ENCODE data around the gene ABR.

Gene ABR

DNA sequence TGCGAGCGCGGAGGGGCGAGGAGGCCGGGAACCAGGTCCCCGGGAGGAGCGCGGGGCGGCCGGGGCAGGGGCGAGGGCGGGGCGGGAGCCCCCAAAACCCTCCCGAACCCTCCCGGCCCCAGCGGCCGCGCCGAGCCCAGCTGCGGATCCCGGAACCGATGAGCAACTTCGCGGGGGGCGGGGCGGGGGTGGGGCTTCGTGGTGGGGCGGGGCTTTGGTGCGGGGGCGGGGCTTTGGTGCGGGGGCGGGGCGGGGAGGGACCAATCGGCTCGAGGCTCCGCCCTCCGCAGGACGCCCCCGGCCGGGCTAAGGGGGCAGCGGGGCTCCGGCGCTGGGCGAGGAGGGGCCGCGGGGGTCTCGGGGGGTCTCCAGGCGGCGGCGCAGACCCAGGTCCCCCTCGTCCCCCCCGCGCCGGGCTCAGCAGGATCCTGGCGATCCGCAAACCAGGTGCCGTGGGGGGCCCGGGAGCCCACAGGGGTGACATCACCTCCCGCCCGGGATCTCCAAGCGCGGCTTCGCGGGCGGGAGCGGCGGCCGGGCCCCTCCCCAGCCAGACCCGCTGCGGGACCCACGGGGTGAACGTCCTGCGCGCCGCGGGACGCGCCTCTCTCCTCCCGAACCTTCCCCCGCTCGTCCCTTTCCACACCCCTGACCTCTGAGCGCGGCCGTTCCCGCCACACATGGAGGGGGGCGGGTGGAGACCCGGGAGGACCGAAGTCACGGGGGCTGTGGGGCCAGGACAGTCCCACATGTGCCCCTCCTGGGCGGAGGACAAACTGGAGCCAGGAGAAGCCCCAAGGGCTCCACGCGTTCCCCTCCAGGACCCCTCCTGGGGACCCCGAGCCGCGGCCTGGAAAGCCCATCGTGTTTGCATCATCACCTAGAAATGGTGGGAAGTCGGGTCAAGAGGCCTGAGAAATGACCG is at the start of gene ABR:
Gene ABR, minus strand, starts transcription at position 164 of the 925 bp plus-strand sequence. CDS start 254 bp downstream, outside the sequence.
- no peak for DNase-seq

DNA sequence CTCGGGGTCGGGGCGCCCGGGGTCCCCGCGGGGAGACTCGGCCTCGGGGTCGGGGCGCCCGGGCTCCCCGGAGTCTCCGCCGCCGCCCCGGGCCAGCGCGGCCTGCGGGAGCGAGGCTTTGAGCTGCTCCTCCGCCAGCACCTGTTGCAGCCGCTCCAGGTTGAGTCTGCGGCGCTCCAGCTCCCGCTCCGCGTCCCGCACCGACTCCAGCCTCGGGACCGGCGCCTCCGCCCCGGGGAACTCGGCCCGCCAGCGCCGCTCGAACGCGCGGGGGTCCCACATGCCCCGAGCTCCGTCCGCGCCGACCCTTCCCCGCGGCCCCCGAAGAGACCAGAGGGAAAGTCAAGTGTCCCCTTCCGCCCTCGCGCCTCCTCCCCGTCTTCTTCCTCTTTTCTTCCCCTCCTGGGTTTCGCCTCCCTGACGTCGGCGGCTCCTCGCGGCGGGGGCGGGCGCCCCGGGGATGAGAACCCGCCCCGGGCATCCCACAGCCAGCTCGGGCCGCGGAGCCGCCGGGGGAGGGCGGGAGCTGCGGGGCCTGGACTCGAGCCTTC is 49.6 kb upstream of the ABR start:
- DNase-seq: no peak

GRCh38 chr17:1228781-1229348 is 49.1 kb upstream of the ABR start:
- DNase-seq: no peak

DNA sequence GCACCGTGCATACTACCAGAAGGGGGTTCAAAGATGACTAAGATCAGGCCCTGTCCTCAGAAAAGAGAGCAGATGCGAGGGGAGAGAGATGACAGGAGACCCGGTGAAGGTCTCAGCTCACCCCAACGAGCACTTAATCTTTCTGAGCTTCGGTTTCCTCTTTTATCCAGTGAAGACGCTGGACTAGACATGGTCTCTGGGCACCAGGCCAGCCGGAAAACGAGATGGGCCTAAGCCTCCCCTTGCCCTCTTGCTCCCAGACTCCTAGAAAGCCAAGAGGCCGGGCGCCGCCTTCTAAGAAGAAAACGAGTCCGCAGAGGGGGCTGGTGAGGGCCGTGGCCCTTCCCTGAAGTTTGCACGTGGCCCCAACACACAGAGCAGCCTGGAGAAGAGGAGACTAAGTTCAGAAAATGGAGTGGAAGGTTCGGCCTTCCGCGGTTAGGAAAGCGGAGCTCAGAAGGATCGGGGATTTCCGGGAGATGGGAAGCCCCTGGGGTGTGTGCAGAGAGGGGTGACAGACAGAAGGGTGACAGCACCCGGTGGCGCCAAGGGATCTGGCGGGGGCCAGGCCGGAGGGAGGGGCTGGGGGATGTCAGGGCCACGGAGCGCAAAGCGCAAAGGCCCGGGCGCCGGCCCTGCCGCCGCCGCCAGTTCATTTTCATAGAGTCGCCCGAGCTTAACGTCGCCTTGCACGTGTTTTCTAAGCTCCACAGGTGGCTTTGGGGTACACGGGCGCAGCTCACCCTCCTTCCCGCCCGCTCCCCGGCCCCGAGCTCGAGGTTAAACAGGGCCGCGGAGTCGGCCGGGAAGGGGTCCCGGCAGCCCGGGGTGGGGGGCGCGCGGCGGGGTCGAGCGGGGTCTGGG is 48.4 kb upstream of the ABR start:
- no peak for DNase-seq

DNA sequence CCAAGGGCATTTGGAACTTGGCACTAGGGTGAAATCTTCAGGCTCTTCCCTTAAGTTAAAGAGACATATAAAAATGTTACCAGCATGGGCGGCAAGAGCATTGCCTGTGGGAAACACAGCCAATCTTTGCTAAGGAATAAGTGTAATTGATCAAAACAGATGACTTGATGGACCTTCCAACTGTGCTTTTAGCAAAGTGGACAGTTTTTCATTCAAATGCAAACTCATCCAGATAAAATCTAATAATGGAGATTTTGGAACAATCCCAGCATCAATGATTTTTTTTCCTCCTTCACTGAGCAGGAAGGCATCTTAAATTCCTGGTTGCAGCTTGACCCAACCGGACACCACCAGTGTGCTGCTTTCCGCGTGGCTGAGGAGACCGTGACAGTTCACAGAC is 47.6 kb upstream of the ABR start:
- no peak for DNase-seq

DNA sequence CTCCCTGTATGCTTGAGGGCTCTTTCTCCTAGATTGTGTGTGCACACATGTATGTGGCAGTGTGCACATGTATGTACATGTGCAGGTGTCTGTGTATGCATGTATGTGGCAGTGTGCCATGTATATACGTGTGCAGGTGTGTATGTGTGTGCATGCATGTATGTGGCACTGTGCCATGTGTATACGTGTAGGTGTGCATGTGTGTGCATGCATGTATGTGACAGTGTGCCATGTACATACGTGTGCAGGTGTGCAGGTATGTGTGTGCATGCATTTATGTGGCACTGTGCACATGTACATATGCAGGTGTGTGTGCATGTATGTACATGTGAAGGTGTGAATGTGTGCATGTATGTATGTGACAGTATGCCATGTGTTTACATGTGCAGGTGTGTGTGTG is 46.5 kb upstream of the ABR start:
- no peak for DNase-seq

DNA sequence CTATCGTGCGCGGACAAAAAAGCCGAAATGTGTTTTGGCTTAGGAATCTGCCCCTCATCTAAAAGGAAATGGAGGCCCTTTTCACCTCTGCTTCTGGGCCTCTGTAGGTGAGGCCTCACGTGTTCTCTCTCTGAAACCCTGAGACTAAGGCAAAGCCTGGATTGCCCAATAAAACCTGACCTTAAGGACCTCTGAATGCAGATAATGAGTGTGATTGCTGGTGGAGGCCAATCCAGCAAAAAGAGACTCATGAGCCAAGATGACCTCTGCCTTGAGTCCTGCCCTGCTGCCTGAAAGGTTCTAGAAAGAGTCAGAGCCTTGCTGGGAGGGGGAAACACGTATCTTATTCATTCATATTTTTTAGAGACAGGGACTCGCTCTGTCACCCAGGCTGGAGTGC is 44.5 kb upstream of the ABR start:
- DNase-seq: no peak

DNA sequence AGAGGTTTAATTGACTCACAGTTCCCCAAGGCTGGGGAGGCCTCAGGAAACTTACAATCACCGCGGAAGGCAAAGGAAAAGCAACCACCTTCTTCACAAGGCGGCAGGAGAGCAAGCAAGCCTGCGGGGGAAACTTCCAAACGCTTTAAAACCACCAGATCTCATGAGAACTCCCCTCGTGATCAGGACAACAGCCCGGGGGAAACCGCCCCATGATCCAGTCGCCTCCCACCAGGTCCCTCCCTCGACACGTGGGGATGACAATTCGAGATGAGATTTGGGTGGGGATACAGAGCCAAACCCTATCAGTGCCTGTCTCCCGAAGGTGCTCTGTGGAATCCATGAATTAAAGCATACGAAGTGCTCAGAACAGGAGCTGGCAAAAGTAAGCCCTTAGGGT is 43.9 kb upstream of the ABR start:
- no peak for DNase-seq

GRCh38 chr17:1222321-1222720 is 42.5 kb upstream of the ABR start:
- DNase-seq: no peak

GRCh38 chr17:1221209-1221608 is 41.4 kb upstream of the ABR start:
- DNase-seq: no peak

GRCh38 chr17:1220346-1220745 is 40.6 kb upstream of the ABR start:
- DNase-seq: no peak

DNA sequence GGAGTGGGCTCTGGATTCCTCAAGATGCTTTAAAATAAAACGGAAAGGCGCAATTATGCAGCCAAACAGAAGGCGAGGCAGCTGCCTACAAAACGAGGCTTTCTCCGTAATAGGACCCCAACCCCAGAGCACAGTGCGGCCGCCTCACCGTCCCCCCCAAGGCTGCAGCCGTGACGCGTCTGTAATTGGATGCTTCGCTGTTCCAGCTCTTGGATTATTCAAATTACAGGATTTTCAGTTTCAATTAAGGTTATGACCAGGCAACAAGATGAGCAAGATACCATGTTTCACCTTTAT is 37.3 kb upstream of the ABR start:
- DNase-seq: no peak

DNA sequence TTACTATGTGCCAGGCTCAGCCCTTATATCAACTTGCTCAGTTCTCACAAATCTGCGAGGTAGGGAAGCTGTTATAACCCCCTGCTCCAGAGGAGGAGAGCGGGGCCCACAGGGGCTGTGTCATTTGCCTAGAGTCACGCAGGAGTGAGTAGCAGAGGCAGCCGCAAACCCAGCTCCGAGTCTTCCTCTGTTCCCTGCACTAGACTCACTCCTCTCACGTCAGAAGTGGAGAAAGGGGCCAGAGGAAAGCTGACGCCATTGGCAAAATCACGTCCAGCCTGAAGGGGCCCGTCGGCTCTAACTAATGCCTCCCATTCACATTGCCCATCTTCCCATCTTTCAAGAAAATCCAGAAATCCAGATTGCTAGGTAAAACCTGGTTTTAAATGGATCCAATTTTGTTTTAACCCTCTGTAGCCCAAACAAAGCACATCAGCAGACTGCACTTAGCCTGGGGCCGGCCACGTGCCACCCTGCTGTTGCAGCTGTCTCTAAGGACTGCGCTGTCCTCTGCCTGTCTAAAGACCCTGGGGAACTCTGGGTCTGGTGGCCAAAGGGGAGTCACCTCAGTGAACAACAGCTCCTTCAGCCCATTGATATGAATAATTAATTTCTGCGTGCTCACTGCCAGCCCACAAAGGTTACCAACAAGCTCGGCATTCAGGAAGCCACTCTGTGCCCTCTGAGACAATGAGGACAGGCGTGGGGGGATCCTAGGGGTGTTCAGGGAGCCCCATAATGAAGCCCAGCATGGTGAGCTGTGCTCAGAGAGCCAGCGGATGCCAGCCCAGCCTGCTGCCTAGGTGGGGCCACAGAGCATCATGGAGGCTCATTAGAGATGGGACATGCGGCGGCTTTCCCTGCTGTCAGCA is 36.7 kb upstream of the ABR start:
- no peak for DNase-seq

GRCh38 chr17:1212946-1213345 is 33.2 kb upstream of the ABR start:
- DNase-seq: no peak

- DNase-seq: no peak
Measured at GRCh38 chr17:1211287-1211686, 31.5 kb upstream of the ABR start.

- no peak for DNase-seq
Measured at GRCh38 chr17:1208966-1209365, 29.2 kb upstream of the ABR start.

GRCh38 chr17:1206026-1206777 is 26.4 kb upstream of the ABR start:
- no peak for DNase-seq

- DNase-seq: no peak
Measured at GRCh38 chr17:1203967-1204291, 24.1 kb upstream of the ABR start.

DNA sequence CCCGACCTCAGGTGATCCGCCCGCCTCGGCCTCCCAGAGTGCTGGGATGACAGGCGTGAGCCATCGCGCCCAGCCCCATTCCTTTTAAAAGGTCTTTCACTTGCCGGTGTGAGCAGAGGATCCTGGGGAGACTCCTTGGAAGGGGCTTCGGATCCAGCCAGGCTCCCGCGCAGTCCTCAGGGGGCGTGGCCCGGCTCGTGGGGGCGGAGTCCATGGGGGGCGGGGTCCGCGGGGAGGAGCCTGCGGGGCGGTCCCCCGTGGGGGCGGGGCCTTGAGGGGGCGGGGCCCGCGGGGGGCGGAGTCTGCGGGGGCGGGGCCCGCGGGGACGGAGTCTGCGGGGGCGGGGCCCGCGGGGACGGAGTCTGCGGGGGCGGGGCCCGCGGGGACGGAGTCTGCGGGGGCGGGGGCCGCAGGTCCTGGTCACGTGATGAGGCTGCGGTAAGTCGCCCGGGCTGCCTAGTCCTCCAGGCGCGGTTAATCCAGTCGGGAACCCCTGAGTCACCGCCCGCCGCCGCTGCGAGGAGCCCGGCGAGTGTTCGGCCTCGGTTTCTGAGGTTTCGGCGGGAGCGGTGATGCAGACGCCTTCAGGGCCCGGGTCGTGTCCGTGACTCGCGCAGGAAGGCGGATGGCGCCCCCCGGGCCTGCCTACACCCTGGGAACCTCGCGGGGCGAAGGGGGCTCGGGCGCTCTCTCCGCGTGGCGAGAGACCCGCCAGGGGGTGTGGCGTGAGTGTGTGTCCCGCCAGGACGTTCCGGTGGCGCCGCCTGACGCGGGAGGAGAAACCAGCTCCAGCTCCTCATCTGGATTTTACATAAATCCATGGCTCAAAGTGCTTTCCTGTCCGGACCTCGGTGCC is 23.6 kb upstream of the ABR start:
- DNase-seq: no peak

DNA sequence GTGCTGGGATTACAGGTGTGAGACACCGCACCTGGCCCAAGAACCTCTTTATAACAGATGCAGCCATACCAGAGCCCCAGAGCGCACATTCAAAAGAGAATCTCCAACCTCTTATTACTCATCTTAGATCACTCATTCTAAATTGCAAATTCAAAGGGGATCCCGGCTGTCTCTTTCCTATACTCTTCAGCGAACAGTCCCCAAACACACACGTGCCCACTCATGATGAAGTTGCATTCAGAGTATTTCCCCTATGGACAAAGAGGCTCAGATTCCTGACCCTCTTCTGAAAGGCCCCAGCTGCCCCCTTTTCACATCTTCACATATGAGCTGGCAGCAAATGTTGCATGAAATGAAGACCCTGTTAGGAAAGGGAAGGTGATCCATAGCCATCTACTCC is 22.5 kb upstream of the ABR start:
- no peak for DNase-seq
